ENCODE data around the gene JRKL.

JRKL gene

DNA sequence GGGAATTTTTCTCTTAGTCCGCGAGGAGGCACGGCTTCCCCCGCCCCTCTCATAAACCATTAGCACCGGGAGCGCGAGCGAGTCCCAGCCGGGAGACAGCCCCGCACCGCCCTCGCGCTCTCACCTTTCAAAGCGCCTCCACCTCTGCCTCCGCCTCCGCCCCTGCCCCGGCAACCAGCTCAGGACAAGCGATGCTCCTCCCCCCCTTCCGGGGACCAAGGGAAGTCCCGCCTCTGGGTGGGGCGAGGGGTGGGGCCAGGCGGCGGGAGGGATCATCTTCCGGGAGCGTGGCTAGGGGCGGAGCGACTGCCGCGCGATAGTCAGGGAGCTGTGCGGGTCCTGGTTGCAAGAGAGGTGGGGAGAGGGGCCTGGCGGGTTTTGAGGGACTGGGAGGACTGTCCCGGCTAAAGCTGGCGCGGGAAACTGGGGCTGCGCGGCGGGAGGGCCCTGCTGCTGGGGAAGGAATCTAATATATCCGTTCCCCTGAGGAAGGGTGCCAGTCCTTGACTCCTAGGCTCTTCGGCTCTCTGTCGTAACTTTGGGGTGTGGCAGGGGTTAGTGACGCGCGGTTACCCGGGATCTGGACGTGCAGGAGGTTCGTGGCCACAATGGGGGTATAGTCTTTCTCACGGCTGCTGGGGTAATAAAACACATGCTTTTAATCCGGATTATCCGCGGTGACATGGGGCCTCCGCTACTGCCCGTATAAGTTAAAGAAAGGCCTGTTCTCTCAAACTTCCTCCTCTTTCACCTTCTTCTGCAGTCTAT is at the start of gene JRKL, which contains the start of gene CCDC82:
Gene JRKL (plus strand): TSS at position 294 of the 768 bp plus-strand sequence. CDS start 637 bp downstream, outside the sequence.
Gene CCDC82 (minus strand): TSS at position 193 of the 768 bp plus-strand sequence. CDS start 5,165 bp downstream, outside the sequence.
- DNase-seq, result peak; percentile 97

DNA sequence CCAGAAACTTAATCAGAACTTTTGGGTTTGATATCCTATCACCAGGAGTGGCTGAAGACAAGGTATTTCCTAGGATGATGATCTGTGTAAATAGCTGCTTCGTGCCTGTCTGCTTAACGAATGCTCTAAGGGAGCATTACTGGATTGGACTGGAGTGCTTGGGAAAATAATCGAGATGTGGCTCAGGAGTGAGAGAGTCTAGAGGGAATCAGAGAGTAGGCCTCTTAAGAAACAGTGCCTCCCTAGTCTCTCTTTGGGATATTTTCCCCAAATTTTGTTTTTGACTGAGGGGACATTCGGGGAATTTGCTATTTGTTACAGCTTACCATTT is 49.3 kb upstream of the JRKL start:
- DNase-seq, result no peak

DNA sequence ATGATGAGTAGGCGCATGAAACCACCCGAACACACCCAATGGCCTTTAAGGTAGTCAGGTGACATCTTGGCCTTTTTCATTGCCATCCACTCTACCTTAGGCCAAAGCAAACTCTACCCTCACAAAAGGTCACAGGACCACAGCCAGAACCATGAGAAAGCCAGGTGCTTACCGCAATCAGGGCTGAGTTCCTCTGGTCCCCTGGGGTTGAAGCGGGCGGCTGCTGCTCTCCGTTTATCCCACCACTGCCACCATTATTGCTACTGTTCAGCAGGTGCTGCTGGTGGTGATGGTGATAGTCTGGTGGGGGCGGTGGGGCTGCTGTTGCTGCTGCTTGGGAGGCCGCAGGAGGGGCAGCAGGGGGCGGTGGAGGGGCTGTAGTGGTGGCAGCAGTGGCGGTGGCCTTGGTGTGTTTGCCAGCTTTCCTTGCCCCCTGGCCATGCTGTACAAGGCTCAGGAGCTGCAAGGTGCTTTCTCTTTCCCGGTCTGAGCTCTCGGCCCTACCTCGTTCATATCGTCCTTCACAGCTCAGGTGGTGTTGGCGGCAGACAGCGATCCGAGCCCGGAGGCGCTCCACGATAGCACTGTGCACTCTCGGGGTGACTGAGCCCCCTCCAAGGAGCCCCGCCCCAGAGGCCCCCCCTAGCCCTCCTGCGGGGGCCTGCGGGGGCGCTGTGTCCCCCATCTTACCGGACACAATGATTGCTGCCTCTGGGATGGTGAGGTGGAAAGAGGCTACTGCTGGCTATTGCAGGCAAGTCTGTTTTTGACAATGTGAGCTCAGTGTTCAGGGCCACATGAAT is 48.4 kb upstream of the JRKL start:
- DNase-seq, result peak; percentile 77

DNA sequence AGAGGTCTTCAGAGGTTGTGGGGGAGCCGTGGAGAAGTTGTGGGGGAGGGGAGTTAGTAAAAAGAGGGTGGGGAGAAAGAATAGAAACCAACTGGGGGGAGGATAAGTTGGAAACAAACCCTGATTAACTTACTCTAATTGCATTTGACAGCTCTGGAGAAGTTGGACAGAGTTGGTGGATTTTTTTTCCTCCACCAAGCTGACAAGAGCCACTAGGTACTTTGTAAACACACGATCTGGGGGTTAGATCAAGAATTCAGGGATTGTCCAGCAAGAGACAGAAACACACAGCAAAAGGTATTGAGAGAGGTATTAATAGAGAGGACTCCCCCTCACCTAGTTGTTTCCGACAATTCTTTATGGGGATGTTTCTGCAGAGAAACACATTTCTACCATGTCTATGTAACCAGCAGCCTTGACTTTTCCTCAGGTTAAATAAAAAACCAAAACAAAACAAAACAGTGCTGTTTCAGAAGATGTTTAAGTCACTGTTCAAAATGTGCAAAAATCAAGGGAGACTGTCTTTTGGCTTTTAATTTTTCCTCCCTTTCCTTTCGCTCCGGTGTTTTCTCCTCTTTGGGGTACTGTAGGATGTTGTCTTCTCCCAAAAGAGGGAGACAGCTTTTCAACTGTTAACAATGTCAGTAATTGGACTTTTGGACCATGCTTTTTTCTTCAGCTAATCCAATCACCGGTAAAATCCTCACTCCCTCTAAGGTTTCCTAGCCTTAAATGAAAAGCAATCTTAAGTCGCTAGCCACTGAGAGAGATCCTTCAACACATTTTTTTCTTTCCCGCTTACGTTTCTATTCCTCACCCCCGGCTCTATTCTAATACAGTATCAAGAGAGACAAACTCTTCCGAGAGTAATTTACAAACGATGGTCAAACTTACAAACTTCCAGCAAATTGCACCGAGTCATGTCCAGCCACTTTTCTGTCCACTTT is 47.5 kb upstream of the JRKL start:
- no peak for DNase-seq

DNA sequence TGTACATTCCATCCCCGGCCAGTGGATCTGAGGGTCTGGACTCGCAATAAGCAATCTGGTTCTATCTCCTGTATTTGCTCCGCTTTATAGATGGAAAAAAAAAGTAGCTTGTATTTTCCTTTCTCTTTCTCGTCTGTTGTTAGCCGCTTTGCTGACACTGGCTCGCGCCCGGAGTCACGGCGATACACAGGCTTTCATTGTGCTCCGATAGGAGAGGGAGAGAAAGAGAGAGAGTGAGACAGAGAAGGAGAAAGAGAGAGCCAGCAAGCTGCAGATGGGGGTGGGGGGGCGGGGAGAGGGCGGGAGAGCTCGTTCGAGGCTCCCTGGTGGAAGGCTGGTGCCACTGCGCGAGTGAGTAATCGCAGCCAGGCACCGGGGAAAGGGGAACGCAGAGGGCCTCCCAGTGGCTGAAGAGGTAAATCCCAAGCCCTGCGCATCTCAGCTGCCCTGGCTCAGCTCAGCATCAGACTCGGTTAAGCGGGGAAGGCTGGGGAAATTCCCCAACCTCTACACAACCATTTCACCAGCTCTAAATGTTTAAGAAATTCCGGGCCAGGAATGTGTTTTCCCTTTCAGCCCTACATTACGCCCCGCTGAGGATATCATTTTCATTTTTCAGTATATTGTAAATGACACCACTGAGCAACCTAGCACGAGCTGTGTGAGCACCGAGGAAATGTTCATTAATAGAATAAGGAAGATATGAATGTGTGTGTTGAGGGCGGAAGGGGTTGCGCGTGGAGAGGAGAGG is 46.7 kb upstream of the JRKL start, which contains the start of gene MAML2:
Gene MAML2 (minus strand): TSS at position 235 of the 751 bp plus-strand sequence. CDS start 1,300 bp downstream, outside the sequence.
- DNase-seq, result peak; percentile 93

DNA sequence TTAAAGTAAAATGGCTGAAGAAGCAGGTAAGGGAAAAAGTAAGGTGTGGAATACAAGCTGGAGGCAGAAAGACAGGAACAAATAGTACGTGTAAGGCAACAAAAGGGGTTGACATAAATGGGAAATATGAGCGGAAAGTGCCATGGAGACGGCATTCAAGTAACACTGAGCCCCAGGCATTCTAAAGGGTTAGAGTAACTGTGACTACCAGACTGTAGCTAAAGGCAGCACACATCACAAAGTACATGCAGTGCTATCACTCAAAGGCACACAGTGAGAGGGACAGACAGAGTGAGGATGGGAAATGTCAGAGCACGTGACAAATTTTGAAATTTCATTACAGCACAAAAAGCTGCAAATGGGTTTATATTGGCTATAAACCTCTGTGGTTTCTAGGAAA is 33.0 kb upstream of the JRKL start:
- DNase-seq, result no peak

DNA sequence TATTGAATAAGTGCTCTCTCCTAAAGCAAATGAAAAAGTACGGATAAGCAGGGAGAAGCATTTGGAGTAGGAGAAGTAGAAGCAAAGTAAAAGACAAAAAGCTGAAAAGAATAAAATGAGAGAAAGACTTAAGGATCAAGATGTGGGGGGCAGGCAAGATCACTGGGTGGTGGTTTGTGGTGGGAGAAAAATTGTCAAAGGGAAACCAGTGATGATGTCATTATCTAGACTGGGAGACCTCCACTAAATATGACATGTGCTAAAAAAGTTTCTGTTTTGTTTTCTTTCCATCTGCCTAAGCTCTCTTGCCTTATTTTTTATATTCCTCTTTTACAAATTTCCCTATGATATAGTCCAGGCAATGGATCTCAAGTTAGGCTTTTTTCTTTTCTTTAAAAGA is 32.0 kb upstream of the JRKL start:
- DNase-seq, result no peak

DNA sequence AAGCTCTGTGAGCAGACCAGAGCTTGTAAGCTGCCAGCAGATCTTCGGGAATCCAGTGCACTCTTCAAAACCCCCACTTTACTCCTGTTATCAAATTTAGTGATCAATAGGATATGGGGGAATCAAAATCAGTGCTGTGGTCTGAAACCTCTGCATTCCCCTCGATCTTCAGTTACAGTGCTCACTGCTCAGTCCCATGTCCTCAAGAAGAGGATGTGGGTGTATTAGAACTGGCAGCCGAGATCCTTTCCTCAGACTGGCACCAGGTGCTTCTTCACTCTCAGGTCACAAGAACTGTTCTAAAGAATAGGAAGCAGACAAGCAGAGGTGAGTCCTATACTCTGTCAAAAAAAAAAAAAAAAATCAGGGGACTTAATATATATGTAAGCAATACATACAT is 31.5 kb upstream of the JRKL start:
- no peak for DNase-seq

DNA sequence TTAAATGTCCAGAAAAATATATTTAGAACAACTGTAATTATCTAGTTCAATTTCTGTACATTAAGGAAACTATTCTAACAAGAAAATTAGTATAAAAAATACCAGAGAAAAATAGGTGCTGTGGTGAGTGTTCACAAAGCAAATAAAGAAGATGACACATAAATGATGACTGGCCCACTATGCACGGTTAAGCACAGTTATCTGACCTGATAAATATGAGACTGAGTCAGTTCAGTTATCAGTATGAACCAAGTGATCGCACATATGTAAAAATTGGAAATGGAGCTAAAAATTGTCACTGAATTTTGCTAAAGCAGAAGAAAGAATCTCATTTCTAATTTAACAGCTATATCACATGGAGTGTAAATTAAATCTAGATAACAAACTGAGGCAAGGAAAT is 28.0 kb upstream of the JRKL start:
- no peak for DNase-seq

DNA sequence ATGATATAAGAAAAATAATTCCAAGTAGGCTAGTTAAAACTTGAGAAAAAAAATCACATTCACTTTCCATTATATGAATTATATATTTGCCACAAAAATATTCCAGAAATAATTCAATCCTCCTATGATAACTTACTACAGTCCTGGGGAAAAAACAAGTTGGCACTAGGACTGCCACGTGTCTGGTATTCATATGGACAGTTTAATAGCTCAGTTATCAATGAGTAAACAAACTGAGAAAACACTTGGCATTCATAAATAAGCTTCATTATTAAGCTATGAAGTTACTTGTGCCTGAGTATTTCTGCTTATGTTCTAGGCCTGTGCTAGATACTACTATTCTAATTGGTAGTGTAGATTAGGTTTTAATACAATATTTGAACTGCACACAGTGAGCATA is 24.3 kb upstream of the JRKL start:
- DNase-seq, result no peak

DNA sequence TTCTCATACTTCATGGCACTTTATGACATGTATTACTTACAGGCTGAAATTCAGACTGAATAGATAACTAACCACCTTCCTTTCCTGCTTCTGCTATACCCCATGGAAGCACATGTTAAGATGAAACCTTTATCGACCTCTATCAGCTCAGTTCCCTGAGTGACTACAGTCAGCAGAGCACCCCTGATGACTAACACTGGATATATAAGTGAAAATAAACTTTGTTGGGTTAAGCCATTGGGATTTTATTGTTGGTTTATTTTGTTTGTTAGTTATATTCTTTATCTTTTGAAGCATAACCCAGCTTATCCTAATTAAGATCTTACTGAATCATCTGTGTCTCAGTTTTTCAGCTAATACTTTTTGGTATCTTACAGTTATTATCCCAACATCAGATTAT is 23.8 kb upstream of the JRKL start:
- no peak for DNase-seq

DNA sequence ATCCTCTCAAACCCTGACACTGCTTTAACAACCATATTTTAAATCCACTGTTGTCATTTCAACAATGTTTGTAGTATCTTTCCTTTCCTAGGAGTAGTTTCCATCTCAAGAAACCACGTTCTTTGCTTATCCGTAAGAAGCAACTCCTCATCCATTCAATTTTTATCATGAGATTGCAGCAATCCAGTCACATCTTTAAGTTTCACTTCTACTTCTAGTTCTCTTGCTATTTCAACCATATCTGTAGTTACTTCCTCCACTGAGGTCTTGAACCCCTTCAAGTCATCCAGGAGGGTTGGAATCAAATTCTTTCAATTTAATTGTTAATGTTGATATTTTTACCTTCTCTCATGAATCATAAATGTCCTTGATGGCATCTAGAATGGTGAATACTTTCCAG is 22.5 kb upstream of the JRKL start:
- no peak for DNase-seq

DNA sequence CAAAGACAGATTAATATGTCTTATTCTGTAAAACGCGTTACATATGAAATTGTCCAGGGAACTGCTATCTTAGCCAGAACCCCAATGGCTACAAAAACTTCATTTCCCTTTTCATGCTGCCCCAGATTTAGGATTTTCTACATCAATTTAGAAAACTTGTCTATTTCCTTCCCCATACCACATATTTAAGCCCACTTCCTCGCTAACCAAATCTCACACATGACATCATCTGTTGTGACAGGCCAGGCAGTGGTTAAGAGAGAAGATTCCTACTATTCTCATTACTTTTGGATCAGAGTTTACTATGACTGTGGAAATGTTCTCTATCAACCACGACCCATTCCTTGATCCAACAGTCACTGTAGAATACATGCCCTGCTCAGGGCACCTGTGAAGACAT is 16.0 kb upstream of the JRKL start:
- no peak for DNase-seq

DNA sequence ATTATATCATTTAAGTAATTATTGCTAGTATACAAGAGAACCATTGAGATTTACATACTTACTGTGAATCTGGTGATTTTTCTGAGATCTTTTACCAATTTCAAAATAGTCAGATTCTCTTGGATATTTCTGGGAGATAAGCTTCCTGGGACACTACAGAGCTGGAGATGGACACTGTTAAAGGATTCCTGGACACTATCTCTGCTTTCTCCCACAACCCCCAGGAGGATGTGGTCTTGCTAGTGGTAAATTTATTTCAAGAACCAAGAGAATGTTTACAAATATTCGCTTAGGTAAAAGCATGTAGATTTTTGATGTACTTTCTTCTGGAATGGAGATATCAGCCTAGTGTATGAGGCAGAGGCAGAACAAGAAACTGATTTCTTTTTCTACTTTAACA is 13.0 kb upstream of the JRKL start:
- DNase-seq, result no peak

DNA sequence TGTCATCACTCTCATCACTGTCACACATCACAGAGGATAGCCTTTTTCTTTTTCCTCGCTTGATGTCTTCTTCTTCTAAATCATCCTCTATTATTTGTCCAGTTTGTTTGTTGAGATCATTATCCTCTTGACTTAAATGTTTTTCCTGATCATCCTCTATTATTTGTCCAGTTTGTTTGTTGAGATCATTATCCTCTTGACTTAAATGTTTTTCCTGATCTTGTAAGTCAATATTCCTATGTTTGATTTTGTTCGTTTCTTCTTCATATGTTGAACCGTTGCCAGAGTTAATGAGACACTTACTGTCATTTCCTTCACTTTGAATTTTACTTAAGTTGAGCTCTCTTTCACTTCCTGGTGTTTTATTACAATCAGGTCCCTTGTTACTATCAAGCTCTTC is 5.7 kb upstream of the JRKL start:
- DNase-seq, result no peak

DNA sequence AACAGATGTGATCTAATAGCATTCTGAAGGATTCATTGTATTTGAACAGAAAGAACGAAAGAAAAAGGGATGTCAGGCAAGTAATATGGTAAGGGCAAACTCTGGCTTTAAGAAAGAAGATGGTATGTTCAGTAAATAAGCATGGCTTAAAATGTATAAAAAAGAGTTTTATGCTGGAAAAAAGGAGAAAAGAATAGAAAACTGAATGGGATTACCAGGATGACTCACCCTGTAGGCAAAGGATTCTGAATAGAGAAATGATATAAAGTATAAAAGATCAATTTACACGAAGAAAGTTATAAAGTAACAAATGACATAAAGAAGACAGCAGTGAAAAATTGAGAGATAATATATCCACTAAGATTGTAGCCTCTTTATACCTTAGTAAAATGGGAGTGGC is 4.6 kb upstream of the JRKL start:
- DNase-seq, result no peak

DNA sequence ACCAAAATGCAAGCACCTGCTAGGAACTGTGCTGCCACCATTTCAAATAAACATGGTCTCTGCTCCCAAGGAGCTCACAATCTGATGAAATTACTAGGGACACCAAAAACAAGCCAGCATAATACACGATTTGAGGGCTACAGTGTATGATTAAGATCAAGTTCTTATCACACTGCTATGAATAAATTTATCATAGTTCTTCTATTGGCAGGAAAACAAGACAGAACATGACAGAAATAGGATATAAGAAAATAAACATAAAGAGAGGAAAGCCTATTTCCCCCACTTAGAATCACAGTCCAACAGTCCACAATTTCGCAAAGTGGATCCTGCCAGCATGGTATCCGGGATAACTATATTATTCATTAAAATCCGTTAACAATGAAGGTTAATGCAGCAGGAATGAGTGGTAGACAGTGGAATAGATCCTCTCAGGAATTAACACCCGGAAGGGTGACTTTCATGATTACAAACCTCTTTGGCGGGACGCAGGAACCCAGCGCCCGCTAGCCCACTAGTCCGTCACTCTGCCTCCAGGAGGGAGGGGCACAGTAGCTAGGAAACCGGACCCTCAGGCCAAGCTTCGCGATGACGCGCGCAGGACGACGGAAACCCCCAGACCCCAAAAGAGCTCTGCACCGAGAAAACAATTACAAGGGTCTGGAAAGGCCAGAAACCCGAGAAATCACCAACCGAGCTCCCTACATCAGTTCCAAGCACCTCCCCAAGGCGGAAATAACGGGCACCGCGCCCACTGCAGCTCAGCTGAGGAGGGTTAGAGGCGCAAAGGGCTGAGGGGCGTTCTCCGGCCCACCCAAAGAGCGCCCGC is 708 bp upstream of the JRKL start:
- no peak for DNase-seq

DNA sequence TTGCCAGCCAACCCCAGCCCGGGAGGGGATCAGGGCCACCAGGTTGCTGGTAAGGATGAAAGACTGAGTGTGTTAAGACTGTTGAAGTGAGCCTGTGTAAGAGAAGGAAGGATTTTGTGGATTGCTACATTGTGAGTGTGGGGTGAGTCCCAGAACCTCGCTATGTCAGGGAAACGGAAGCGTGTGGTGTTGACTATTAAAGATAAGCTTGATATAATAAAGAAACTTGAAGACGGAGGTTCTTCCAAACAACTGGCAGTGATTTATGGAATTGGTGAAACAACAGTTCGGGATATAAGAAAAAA is 627 bp downstream of the JRKL start:
- DNase-seq, result no peak

DNA sequence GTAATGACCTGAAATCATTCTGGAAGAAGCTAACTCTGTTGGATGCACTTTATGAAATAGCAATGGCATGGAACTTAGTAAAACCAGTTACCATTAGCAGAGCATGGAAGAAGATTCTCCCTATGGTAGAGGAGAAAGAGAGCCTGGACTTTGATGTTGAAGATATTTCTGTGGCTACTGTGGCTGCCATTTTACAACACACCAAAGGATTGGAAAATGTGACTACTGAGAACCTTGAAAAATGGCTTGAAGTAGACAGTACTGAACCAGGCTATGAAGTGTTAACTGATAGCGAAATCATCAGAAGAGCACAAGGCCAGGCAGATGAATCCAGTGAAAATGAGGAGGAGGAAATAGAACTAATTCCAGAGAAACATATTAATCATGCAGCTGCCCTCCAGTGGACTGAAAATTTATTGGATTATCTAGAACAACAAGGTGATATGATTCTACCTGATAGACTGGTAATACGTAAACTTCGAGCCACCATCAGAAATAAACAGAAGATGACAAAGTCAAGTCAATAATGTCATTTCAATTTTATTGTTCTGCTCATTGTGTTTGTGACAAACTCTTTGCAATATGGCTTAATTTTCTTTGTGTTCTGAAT is 2.0 kb downstream of the JRKL start:
- no peak for DNase-seq

DNA sequence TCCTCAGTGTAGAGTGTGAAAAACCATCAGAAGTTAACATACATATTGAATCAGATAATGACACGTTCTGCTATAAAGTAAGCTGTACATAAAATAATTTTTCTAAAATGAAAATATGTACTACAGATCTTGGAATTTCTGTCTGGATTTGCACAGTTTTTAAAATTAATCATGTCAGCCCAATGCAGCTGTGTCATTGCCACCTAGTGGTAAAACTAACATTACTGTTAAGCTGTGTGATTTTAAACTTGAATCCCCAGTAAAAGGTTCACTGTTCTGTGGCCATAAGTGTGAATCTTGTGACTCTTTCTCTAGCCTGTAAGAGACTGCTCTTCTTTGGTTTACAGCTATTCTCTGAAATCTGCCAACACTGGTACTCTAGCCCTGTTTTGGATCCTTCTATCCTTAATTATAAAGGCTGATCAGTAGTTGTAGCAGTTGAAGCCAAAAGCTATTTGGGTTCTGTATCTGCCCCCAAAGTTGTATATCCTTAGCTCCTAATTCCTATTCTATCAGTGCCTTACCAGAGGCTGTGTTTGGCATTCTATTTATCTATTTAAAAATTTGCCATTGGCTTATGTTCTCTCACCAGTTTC is 4.0 kb downstream of the JRKL start:
- DNase-seq, result peak; percentile 53

DNA sequence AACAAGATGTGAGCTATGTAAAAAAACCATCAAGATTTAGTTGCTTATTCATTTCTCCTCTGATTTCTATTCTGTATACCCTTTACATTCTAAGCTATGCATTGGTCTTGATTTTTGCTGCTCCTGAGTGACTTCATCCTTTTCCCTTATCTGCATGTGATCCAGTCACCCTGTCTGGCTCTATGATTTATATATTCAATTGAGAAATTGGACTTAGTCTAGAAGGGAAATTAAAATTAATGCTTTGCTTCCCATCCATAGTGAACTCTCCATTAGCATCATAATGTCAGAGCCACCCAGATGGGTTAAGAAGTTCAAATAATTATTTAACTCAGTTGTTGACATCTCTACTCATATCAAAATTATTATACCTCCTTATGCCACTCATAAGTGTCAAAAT is 5.0 kb downstream of the JRKL start:
- no peak for DNase-seq
